Retinal pigment epithelial cell (primary cell): ENCODE results near the gene ACSM6.
"Not testable (repeated sequence)": the region's sequence is repeated elsewhere in the genome, so short reads cannot be mapped to it uniquely, and the experiment has no call there.

Experiments
- DNase-seq: peaks from one replicate; pipeline ENCODE4 v3.0.0-alpha.2; 2010; ENCODE audit warnings: low read depth
- H3K4me3 ChIP-seq: 2 replicates; pipeline ENCODE4 v1.5.1; 2011; ENCODE audit warnings: mild to moderate bottlenecking, low read length, control low read depth, moderate library complexity
- TF ChIP-seq, protein P1 (sequence below): conservative IDR thresholded peaks from 2 replicates; pipeline ENCODE4 v1.5.1; 2011; ENCODE audit warnings: low read depth, low read length, control low read depth, inconsistent platforms

ACSM6 gene

DNA sequence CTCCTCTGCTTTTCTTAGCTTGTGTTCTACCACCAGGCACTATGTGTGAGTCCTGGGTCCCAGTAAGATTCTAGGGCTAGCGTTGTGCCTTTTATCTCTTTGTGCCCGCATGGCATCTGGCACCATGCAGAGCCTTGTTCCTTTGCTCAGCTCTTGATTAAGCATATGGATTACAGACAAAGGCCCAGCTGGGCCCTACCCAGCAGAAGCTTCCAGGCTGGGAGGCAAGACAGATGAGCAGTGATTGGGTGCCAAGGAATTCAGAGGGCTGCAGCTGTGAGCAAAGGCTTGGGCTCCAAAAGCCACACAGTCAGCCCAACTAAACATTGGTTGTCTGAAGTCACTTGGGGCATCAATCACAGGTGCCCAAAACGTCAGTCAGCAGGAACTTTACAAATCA, 2.0 kb downstream of the ACSM6 start:
- DNase-seq = no peak
- no peak overlapping the region for H3K4me3 ChIP-seq
- TF ChIP-seq, protein P1, sequence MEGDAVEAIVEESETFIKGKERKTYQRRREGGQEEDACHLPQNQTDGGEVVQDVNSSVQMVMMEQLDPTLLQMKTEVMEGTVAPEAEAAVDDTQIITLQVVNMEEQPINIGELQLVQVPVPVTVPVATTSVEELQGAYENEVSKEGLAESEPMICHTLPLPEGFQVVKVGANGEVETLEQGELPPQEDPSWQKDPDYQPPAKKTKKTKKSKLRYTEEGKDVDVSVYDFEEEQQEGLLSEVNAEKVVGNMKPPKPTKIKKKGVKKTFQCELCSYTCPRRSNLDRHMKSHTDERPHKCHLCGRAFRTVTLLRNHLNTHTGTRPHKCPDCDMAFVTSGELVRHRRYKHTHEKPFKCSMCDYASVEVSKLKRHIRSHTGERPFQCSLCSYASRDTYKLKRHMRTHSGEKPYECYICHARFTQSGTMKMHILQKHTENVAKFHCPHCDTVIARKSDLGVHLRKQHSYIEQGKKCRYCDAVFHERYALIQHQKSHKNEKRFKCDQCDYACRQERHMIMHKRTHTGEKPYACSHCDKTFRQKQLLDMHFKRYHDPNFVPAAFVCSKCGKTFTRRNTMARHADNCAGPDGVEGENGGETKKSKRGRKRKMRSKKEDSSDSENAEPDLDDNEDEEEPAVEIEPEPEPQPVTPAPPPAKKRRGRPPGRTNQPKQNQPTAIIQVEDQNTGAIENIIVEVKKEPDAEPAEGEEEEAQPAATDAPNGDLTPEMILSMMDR = no peak

DNA sequence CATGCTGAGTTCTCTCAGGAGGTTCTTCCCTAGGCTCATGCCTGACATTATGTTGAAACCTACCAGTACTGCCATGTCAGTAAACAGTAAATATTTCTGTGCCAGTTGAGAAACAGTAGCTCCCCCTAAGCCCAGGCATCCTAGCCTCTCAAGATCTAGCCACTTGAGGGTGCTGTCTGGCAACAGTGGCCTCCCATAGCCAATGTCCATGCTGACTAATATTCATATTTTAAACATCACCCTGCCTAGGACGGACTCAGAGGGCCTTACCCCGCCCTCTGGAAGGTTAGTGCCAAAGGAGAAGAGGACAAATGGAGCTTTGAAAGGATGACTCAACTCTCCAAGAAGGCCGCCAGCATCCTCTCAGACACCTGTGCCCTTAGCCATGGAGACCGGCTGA, 7.7 kb downstream of the ACSM6 start:
- DNase-seq = no peak
- H3K4me3 ChIP-seq = no peak overlapping the region
- TF ChIP-seq, protein P1 = peak; percentile 44

DNA sequence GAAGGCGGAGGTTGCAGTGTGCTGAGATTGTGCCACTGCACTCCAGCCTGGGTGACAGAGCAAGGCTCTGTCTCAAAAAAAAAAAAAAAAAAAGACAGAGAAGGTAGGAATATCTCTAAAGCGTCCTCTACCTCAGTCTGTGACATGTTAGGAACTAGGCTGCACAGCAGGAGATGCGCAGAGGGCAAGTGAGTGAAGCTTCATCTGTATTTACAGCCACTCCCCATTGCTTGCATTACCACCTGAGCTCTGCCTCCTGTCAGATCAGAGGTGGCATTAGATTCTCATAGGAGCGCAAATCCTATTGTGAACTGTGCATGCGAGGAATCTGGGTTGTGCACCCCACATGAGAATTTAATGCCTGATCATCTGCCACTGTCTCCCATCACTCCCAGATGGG, 8.8 kb downstream of the ACSM6 start:
- not testable (repeated sequence) for H3K4me3 ChIP-seq, DNase-seq

DNA sequence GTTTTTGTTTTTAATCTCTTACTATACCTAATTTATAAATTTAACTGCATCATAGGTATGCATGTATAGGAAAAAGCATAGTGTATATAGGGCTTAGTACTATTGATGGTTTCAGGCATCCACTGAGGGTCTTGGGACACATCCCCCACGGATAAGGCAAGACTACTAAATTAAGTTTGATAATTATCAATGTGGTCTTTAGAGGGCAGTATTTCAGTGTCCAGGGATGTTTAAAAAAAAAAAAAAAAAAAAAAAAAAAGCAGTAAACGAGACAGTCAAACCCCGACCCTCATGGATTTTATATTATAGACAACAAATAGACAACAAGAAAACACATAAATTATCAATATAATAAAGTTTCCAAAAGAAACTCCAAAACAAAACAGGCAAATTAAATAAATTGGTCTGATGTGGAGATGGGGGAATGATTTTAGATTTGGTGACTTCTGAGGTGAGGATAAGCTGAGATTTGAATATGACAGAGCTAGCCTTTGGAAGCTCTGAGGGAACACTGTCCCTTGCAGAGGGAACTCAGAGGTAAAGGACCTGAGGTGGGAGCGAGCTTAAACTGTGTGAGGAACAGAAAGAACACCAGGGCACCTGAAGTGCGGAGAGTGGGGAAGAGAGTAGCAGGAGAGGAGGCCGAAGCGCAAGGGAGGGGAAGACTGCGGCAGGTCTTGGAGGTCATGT, 14.8 kb downstream of the ACSM6 start:
- TF ChIP-seq, protein P1 = peak; percentile 42
- no peak for DNase-seq
- H3K4me3 ChIP-seq = no peak overlapping the region

DNA sequence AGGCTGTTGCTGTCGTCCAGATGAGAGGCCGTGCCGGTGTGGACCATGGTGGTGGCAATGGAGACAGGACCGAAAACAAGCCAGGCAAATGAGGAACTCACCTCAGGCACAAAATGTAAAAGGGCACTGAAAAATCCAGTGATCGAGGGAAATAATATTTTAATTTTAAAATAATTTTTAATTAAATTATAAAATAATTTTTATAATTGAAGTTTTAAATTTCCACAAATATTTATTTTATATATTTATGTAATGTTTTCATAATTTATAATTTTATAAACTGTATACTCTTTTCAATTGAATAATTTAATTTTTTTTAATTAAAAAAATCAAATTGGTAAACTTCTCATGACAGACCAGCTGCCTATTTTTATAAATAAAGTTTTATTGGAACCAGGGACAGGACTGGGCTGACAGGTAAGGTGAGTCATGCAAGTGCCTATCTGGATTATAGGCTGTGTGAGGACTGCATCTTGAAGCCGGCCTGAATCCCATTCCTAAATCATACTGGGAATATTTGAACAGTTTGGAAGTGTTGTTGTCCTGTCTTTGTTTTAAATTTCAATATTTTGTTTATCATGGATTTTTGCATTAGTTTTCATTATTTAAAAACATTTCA, 15.6 kb downstream of the ACSM6 start:
- TF ChIP-seq, protein P1 = no peak
- DNase-seq = no peak
- H3K4me3 ChIP-seq = no peak overlapping the region

DNA sequence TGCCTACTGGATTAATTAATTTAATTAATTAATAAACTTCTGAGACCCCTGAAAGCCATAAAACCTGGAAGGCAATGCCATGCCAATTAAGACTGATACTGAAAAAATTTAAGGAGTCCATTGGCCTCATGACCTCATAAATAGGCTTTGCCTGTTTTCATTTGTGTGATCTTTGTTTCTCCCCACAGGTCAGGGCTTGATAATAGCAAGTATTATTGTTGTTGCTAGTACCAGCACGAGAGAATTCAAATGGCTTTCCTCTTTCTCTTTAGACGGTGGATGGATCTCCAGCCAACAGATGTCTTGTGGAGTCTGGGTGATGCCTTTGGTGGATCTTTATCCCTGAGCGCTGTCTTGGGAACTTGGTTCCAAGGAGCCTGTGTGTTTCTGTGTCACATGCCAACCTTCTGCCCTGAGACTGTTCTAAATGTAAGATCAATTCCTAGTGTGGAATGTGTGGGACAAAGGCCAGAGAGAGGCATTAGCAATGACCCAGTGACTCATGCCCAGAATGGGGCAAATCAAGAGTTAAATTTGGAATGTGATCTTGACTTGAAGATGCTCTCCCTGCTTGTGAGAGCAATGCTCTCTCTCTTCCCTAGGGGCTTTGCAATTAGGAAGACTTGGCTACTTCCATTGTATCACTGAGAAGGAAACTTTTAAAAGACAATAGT, 17.7 kb downstream of the ACSM6 start:
- H3K4me3 ChIP-seq = no peak overlapping the region
- no peak for DNase-seq
- TF ChIP-seq, protein P1 = no peak

DNA sequence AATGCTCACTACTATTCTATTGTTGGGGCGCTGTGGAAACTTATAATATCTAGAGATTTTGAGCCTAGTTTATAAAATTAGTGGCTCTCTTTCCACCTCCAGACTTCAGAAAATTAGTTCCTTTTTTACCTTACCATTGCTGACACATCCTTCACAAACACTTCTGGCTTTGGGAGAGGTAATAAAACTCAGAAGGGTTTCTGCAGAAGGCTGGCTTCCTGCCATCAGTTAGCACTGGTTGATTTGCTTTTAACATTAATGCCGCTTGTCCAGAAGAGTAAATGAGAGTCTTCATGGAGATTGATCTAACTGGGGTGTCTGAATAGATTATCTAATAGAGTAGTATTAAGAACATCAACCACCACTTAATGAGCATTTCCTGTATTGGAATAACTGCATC, 20.3 kb downstream of the ACSM6 start:
- H3K4me3 ChIP-seq = no peak overlapping the region
- no peak for DNase-seq
- TF ChIP-seq, protein P1 = no peak
